Stimulated activated memory B cell treated with anti-CD40 and anti-IgM and Interleukin-4, amounts not matched to agents 10 μg/mL and 1 μg/mL and 100 μg/mL, for 72 hours (primary cell): ENCODE results near the gene CFTR.

Experiments used
- ATAC-seq: fragments of 150-1000 bp; cut with Tn5 transposase; 2 replicates; pipeline ENCODE4 v1.10.0; 2021
- H3K27ac Mint-ChIP-seq: one replicate; pipeline ENCODE4 v1.8.0; 2022; ENCODE audit warnings: mild to moderate bottlenecking, mixed read lengths
- H3K27me3 Mint-ChIP-seq: one replicate; pipeline ENCODE4 v1.8.0; 2022; ENCODE audit warnings: mixed read lengths
- H3K36me3 Mint-ChIP-seq: one replicate; pipeline ENCODE4 v1.8.0; 2022; ENCODE audit warnings: mixed read lengths
- H3K4me1 Mint-ChIP-seq: one replicate; pipeline ENCODE4 v1.8.0; 2022; ENCODE audit warnings: mixed read lengths
- H3K4me3 Mint-ChIP-seq: one replicate; pipeline ENCODE4 v1.8.0; 2022; ENCODE audit warnings: mild to moderate bottlenecking, moderate library complexity, mixed read lengths
- H3K9me3 Mint-ChIP-seq: one replicate; pipeline ENCODE4 v1.8.0; 2022; ENCODE audit warnings: mixed read lengths

Gene CFTR

GRCh38 chr7:117672453-117672852 is 192.6 kb downstream of the CFTR start:
- no peak overlapping the region for H3K27ac Mint-ChIP-seq
- no peaks in the 10 kb centered on the region for H3K9me3 Mint-ChIP-seq
- no peak for ATAC-seq
- H3K36me3 Mint-ChIP-seq: no peaks in the 10 kb centered on the region
- no peaks in the 10 kb centered on the region for H3K4me1 Mint-ChIP-seq
- H3K4me3 Mint-ChIP-seq: no peak overlapping the region
- H3K27me3 Mint-ChIP-seq: no peaks in the 10 kb centered on the region

- Mint-ChIP-seq H3K9me3 (no peaks in the 10 kb centered on the region), H3K4me1 (no peaks in the 10 kb centered on the region), H3K36me3 (no peaks in the 10 kb centered on the region), H3K4me3 (no peak overlapping the region), H3K27ac (no peak overlapping the region), H3K27me3 (no peaks in the 10 kb centered on the region)
- ATAC-seq: no peak
These were observed 193.5 kb downstream of the CFTR start for GRCh38 chr7:117673367-117673766.

DNA sequence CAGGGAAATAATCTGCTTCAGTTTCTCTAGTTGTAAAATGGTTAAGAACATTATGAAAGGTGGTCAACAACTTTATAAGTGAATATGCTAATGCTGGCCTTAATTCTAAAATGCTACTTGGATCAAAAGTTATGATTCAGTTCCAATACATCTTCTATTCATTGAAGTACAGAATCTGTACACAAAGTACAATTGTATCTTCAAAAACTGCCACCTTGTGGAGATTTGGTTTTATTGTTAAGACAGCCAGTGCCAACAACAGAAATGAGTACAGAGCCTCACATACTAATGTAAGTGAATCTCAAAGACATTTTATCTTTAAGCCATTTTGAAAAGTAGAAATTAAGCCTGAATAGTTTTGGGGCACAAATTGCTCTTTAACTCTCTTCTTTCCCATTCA is 194.0 kb downstream of the CFTR start:
- no peaks in the 10 kb centered on the region for H3K9me3 Mint-ChIP-seq
- no peak overlapping the region for H3K27ac Mint-ChIP-seq
- no peaks in the 10 kb centered on the region for H3K4me1 Mint-ChIP-seq
- no peaks in the 10 kb centered on the region for H3K27me3 Mint-ChIP-seq
- H3K36me3 Mint-ChIP-seq: no peaks in the 10 kb centered on the region
- H3K4me3 Mint-ChIP-seq: no peak overlapping the region
- ATAC-seq: no peak

DNA sequence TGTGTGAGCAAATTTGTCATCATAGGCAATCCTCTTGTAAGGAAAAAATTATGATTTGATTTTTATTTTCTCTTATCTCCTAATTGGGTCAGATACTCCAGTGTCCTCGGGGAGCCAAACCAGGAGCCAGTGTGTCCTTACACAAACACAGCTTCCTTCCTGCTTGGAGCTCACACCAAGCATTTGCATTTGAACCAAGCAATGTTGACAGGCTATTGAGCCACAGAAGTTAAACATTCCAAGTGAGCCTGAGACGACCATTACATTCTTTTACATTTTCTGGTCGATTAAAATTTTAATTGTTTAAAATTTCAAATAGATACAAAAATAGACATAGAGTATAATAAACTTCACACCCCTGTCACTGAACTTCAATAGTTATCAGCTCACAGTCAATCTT is 194.8 kb downstream of the CFTR start:
- no peak for ATAC-seq
- Mint-ChIP-seq H3K4me1 (no peaks in the 10 kb centered on the region), H3K36me3 (no peaks in the 10 kb centered on the region), H3K9me3 (no peaks in the 10 kb centered on the region), H3K4me3 (no peak overlapping the region), H3K27me3 (no peaks in the 10 kb centered on the region), H3K27ac (no peak overlapping the region)

DNA sequence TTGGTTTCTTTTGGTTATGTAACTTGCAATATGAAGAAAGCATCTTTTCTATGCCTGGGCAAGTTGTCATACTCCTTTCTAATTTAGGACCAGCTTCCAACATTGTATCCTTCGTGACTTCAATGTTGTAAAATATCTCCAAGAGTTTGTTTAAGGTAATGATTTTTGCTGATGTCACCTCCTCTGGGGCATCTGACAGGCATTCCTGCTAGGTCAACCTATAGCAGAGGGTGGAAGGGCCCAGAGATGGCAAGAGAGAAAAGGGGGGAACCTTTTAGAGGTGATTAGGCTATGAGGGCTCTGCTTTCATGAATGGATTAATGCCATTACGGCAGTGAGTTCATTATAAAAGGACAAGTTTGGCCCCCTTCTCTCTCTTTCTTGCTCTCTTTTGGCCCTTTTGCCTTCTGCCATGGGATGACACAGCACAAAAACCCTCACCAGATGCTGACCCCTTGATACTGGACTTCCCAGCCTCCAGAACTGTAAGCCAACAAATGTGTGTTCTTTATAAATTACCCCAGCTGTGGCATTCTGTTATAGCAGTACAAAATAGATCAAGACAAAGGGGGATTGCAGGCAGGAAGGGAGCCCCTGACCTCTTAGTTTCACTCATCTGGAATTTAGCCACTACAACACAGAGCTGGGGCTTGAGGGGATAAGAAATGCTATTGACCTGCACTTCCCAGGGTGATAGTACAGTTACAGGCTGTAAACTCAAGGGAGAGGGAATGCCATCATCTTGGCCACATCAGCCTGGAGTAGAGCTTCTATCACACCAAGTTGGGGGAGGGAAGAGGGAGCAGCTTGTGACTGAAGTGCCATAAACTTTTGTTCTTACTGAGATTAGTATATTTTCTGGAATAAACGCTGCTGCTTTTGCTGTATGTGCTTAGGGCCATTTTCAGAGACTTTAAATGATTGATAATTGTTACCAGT is 195.9 kb downstream of the CFTR start:
- H3K27me3 Mint-ChIP-seq: no peaks in the 10 kb centered on the region
- no peak overlapping the region for H3K4me3 Mint-ChIP-seq
- H3K27ac Mint-ChIP-seq: no peak overlapping the region
- H3K9me3 Mint-ChIP-seq: no peaks in the 10 kb centered on the region
- no peak for ATAC-seq
- no peaks in the 10 kb centered on the region for H3K36me3 Mint-ChIP-seq
- no peaks in the 10 kb centered on the region for H3K4me1 Mint-ChIP-seq

DNA sequence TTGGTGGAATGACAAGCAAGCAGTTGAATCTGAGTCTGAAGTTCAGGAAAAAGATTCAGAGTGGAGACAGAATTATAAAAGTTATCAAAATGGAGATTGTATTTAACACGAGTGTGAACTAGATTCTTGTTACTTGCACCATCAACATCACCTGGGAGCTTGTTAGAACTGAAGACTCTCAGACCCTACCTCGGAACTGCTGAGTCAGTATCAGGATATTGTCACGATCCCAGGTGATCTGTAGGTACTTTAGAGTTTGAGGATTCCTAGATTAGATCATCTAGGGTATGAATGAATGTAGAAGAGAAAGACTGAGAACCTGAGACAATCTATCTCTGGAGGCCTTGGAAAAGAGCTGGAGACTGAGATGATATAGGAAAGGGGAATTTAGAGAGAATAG is 199.3 kb downstream of the CFTR start:
- H3K9me3 Mint-ChIP-seq: no peaks in the 10 kb centered on the region
- H3K4me3 Mint-ChIP-seq: no peak overlapping the region
- ATAC-seq: no peak
- H3K27me3 Mint-ChIP-seq: no peaks in the 10 kb centered on the region
- H3K4me1 Mint-ChIP-seq: no peaks in the 10 kb centered on the region
- H3K27ac Mint-ChIP-seq: no peak overlapping the region
- H3K36me3 Mint-ChIP-seq: no peaks in the 10 kb centered on the region

DNA sequence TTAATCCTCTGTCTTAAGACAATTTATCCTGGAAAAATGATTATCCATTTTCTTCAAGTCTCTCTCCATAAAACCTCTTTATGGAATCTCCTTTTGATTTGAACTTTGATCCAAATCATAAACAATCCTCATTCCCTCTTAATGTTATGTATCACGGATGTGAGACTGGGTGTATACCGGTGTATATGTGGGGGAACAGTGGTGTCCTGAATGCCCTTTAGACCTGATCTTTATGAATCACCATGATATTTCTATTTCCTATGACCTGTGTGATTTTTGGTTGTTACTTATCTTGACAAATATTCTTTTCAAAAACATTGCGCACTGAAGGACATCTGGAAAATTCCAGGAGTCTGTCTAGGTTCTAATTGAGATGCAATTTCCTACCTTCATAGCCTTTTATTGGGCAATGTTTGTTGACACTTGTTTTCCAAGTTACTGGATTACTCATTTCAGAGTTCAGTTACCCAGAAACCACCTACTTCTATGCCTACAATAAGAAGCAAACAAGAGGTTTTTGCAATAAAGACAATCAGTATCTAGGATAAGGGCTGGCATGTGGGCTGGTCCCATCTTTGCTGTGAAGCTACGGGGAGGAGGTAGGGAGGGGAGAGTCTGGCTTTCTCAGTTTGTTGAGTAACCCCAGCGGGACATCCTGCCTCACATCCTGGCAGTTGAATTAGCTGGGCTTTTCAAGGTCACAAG is 203.0 kb downstream of the CFTR start:
- Mint-ChIP-seq H3K27ac (no peak overlapping the region), H3K4me1 (no peaks in the 10 kb centered on the region), H3K4me3 (no peak overlapping the region), H3K27me3 (no peaks in the 10 kb centered on the region), H3K9me3 (no peaks in the 10 kb centered on the region), H3K36me3 (no peaks in the 10 kb centered on the region)
- ATAC-seq: no peak

- ATAC-seq: no peak
- no peak overlapping the region for H3K4me3 Mint-ChIP-seq
- no peak overlapping the region for H3K27ac Mint-ChIP-seq
- H3K36me3 Mint-ChIP-seq: no peaks in the 10 kb centered on the region
- no peaks in the 10 kb centered on the region for H3K4me1 Mint-ChIP-seq
- no peaks in the 10 kb centered on the region for H3K27me3 Mint-ChIP-seq
- no peaks in the 10 kb centered on the region for H3K9me3 Mint-ChIP-seq
These were observed 203.8 kb downstream of the CFTR start for GRCh38 chr7:117683430-117684175.

- ATAC-seq: no peak
These were observed 206.0 kb downstream of the CFTR start for GRCh38 chr7:117685795-117686194.

GRCh38 chr7:117686311-117686935 is 206.6 kb downstream of the CFTR start:
- Mint-ChIP-seq H3K27ac (no peak overlapping the region), H3K4me3 (no peak overlapping the region), H3K36me3 (no peaks in the 10 kb centered on the region), H3K4me1 (no peaks in the 10 kb centered on the region), H3K27me3 (no peaks in the 10 kb centered on the region), H3K9me3 (no peaks in the 10 kb centered on the region)
- ATAC-seq: no peak

More at GRCh38 chr7:117685795-117686194, 206.0 kb downstream of the CFTR start:
- Mint-ChIP-seq H3K27me3 (no peaks in the 10 kb centered on the region), H3K36me3 (no peaks in the 10 kb centered on the region), H3K27ac (no peak overlapping the region), H3K9me3 (no peaks in the 10 kb centered on the region), H3K4me3 (no peak overlapping the region), H3K4me1 (no peaks in the 10 kb centered on the region)

DNA sequence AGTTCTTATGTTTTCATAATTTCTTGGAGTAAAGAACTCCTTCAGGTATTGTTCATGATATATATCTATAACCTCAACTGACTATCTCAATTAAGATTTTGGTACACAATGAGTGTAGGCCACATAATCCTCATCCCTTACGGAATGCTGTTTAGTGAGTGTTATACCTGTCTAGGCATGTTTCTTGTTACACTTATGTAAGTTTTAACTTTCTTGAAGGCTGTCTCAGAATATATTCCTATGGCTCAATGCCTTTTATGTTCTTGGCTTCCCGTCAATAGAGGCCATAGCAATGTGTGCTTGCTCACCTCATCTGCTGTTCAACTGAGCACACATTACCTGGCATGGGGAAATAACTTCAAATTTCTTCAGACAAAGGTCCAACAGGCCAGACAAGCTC is 208.3 kb downstream of the CFTR start:
- ATAC-seq: no peak
- no peaks in the 10 kb centered on the region for H3K9me3 Mint-ChIP-seq
- H3K4me1 Mint-ChIP-seq: no peaks in the 10 kb centered on the region
- H3K4me3 Mint-ChIP-seq: no peak overlapping the region
- H3K36me3 Mint-ChIP-seq: no peaks in the 10 kb centered on the region
- H3K27me3 Mint-ChIP-seq: no peaks in the 10 kb centered on the region
- no peak overlapping the region for H3K27ac Mint-ChIP-seq

DNA sequence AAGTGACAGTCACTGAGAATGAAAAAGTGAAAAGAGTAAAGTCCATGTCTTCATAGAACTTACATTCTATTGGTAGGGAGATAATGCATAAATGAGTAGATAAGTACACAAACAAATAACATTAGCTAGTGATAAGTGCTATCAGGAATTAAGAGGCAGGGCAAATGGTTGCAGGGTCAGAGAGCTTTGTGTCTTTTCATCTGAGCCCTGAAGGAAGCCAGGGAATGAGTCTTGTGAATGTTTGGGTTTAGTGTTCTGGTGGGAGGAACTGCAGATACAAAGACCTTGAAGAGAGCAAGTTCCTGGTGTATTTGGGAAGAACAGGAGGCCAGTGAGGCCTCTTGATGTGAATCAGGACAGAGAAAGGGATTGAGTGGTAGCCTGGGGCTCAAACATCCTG is 209.6 kb downstream of the CFTR start:
- H3K27ac Mint-ChIP-seq: no peak overlapping the region

GRCh38 chr7:117690147-117690546 is 210.3 kb downstream of the CFTR start:
- Mint-ChIP-seq H3K27me3 (no peaks in the 10 kb centered on the region), H3K4me3 (no peak overlapping the region), H3K9me3 (peaks cover 4% of the 10 kb centered on the region), H3K27ac (no peak overlapping the region), H3K36me3 (no peaks in the 10 kb centered on the region), H3K4me1 (no peaks in the 10 kb centered on the region)
- ATAC-seq: no peak

More for the DNA sequence above, 209.6 kb downstream of the CFTR start:
- no peak for ATAC-seq
- H3K36me3 Mint-ChIP-seq: no peaks in the 10 kb centered on the region
- no peaks in the 10 kb centered on the region for H3K27me3 Mint-ChIP-seq
- H3K9me3 Mint-ChIP-seq: peaks cover 4% of the 10 kb centered on the region
- no peak overlapping the region for H3K4me3 Mint-ChIP-seq
- H3K4me1 Mint-ChIP-seq: no peaks in the 10 kb centered on the region

DNA sequence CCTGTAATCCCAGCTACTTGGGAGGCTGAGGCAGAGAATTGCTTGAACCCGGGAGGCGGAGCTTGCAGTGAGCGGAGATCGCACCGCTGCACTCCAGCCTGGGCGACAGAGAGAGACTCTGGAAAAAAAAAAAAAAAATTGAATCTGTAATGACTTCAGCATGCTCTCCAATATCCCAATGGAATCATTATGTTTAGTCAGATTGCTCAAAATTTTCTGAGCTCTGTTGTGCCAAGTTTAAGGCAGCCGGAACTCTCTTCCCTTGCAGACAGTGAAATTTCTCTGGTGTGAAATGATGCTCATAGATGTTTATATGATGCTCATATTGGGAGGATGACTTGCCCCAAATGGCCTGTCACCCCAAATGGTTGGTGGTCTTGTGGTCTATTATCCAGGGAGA is 212.5 kb downstream of the CFTR start:
- Mint-ChIP-seq H3K36me3 (no peaks in the 10 kb centered on the region), H3K27ac (no peak overlapping the region), H3K4me1 (no peaks in the 10 kb centered on the region), H3K4me3 (no peak overlapping the region), H3K27me3 (no peaks in the 10 kb centered on the region), H3K9me3 (peaks cover 4% of the 10 kb centered on the region)
- no peak for ATAC-seq

DNA sequence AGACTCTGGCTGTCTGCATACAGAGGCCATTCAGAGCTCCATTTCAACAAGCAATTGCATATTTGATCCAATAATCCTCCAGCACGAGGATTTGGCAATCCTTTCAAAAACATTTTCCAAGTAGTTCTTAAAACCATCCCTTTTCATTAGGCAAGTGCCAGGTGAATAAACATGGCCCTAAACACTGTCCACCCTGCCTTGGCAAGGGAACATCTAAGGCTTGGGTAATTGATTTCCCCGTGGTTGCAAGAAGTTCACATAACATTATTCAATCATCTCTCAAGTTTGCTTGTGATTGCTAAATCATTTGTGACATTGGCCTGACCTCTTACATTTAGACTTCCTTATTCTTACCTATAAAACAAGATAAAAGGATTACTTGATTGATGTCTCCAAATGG is 218.2 kb downstream of the CFTR start:
- Mint-ChIP-seq H3K36me3 (no peaks in the 10 kb centered on the region), H3K27ac (no peak overlapping the region), H3K27me3 (no peaks in the 10 kb centered on the region), H3K4me3 (no peak overlapping the region), H3K4me1 (no peaks in the 10 kb centered on the region), H3K9me3 (peaks cover 4% of the 10 kb centered on the region)
- ATAC-seq: no peak
